NK-92 (cell line): Measurements from ENCODE around the gene PLAAT1.

Experiments used
- DNase-seq: peaks from one replicate; lab custom pipeline; 2025; ENCODE audit not compliant: unreplicated experiment; lab: John Stamatoyannopoulos, UW

The PLAAT1 gene

DNA sequence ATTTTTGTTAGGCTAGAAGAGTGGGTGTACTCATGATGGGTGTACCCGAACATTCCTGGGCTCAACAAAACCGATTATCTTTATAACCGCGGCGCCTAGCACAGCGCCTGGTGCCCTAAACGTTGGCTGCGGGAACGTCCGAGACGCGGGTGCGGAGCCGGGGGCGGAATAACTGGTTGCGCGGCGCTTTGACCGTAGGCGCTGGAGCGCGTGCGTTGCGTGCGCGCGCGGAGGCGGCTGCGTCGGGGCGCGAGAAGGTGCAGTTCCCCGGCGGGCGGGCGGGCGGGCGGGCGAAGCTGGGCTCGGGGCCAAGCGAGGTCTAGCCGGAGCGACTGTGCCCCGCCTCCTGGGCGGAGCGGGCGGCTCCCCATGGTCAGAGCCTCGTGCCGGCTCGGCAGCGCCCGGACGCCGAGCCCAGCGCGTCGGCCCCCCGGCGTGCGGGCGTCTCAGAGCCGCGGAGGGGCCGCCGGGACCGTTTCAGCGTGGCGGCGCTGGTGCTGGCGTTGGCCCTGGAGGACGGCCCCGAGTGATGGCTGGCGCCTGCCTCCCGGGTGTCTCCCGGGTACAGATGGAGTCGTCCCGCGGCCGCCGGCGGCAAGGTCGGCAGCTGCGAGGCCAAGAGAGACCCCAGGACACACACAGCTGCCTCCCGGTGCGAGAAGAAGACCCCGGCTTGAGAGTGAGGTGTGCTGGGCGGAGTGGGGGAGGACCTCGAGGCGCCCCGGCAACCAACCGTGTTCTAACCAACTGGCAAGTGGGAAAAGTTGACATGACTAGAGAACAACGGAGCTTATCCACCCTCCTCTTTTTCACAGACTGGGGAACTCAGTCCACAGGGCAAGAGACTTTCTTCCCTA lies at the start of gene PLAAT1:
Gene PLAAT1, plus strand, starts transcription at position 373 of the 857 bp plus-strand sequence. CDS start 14,429 bp downstream, outside the sequence.
- DNase-seq = no peak

DNA sequence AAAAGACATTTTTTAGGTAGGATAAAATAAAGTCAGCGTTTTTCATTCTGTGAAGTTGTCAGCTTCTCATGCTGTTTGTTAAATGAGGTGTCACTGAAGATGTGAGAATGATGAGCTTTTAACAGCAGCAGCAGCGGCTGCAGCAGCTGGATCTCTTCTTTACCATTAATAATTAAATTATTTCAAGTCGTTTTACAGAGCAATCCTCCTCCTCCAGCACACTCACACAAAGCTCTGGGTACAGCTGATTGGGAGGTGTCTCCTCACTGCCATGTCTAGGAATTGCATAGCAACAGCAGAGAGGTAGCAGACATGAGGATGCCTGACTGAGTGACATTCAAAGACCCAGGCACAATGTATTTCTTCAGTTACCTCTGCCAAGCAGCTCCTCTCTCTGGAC lies 46.7 kb upstream of the PLAAT1 start:
- no peak for DNase-seq

DNA sequence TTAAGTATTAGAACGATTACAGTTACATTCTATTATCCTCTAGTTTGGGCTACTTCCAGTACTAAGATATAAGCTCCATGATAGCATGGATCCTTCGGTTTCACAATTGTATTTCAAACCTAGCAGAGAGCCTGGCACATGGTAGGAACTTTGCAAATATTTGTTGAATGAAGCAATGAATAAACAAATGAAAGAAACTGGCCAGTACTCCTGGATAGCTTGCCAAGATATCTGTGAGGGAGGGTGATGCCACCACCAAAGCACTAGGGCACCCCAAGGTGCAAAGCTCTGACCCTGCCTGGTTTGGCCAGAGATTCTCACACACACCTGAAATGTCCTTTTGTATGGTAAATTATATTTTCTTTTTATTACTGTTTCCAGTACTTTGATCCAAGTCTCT lies 44.3 kb upstream of the PLAAT1 start:
- DNase-seq = no peak

DNA sequence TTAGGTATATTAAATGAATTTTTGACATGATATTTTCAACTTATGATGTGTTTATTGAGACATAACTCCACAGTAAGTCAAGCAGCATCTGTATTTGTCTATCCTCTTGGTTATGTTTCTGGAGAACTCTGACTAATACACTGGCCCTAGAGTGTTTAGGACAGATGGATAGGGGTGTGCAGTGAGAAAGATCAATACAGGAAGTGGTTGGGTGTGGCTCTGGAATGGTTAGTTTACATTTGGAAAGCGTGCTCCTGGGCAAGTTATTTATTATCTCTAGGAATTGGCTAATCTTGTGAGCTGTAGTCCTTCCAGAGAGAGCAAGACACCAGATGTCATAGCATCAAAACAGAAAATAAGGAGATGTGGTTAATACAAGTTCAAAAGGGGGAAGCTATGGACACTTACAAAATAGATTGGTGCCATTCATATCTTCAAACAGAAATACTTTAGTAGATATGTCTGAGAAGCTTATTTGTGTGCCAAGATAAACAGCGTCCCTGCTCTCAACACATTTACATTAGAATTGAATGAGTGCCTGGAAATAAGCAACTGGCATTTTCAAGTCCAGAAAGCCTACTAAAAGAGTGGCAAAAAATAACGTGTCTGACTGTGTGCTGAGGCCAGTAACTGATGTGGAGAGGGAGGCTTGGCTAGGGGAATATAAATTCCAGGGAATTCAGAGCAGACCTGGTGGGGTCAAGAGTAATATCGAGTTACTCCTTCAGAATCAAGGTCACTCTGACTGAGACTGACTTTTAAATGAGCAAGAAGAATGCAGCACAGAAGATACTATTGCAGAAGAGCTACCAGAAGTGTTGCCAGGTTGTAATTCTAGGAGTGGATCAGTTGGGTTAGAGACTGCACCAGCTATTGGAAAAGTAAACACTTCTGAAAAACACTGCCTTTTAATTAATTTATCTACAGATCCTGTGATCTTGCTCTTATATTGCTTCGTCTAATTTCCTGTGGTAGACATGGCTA lies 33.4 kb upstream of the PLAAT1 start:
- no peak for DNase-seq

DNA sequence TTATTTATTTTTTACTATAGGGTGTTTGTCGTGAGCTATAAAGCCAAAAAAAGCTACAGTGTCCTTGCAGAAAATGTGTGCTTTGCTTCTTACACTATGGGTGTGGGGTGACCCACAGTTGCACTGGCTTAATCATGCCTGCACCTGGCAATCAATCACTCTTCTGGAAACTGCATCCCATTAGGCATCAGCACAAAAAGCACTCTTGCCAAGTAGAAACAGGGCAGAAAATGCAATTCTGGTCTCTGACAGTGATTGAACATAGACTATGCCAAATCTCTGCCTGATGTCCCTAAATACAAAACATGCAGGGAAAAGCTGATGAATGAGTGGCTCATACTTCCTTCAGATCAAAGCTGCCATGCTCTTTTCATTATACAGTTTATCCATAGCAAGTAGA lies 30.4 kb upstream of the PLAAT1 start:
- no peak for DNase-seq

DNA sequence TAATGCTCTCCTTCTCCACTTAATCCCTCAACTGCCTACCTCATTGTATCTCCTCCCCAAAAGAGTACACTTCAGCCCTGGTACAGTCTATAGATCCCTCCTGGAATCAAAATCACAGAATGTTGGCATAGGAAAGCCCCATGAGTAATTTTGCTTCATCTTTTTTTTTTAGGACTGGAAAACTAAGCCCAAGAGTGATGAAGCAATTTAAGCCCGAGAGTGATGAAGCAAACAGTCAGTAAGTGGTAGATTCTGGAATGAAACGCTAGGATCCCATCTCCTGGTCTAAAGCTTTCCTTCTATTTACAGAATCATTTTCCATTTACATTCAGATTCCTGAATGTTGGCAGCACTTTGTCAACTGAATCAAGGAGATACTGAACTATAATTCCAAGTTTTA lies 29.8 kb upstream of the PLAAT1 start:
- no peak for DNase-seq

DNA sequence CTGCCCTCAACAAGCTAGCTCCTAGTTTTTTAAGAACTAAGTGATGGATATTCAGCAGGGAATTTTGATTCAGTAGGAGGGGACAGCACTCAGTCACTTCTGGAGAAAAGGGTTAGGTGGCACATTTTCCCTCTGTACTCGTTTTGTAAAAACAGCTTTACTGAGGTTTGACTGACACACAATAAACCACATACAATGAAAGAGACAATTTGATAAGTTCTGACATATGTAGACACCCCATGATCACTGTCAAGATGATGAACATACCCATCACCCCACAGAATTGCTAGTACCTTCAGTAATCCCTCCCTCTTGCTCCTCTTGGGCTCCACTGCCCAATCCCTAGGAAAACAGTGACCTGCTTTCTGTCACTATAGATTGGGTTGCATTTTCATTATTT lies 29.0 kb upstream of the PLAAT1 start:
- DNase-seq = no peak

DNA sequence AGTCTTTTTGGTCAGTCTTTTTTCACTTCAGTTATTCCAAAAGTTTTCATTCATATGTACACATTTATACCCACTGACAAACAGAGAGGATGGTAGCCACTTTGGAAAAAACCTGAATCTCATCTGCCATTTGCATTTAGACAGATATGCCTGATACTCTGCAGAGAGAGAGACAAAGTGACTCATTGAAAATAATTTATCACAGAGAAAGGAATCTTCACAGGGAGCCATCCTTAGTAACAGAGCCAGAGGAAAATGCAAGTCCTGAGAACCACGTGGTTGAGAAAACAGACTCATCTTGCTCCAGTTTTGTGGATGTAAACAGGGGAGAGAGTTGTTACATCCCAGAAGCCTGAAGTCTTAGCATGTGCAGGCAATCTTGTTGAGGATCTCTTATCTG lies 28.2 kb upstream of the PLAAT1 start:
- no peak for DNase-seq

DNA sequence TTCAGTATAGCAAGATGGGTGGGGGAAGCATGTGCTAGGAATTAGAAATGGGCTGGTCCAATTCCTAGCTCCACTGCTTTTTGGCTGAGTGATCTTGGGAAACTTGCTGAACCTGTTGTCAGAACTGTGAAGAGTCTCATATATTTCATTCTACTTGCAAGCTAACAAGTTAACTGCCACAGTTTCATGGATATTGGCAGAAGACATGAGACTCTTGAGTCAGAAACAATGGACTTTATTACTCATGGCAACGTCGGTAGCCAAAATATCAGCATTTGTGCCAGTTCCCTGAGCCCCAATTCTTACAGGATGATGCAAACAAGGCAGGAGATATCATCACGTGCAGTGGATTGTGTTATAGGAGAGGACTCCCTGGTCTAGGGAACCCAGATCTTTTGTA lies 26.6 kb upstream of the PLAAT1 start:
- DNase-seq = no peak

DNA sequence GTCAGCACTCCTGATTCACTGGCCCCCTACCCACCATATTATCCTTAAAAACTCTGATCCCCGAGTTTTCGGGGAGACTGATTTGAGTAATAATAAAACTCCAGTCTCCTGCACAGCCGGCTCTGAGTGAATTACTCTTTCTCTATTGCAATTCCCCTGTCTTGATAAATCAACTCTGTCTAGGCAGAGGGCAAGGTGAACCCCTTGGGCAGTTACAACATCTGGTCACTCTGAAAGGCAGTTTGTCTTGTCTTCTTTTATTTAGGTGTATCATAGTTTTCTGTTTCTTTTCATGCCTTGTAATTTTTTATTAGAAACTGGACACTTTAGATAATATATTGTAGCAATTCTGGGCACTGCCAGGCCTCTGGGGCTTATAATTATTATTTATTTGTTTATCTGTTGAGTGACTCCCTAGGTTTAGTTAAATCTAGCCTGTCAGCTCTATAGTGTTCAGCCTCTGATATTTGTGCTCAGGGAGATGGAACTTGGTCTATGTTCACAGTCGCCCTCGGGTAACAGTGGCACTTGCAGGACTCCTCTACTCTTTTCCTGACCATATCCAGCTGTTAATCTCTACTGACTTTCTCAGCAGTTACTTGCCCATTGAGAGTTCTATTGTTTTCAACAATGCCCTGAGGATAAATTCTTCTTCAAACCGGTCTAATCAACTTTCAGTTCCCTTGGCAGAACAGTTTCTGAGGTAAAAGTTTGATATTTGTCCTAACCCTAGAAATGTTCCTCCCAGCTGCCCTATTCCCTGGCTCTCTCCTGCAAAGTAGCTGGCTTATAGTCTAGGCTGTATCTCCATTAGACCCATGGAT lies 15.5 kb upstream of the PLAAT1 start:
- DNase-seq = no peak

DNA sequence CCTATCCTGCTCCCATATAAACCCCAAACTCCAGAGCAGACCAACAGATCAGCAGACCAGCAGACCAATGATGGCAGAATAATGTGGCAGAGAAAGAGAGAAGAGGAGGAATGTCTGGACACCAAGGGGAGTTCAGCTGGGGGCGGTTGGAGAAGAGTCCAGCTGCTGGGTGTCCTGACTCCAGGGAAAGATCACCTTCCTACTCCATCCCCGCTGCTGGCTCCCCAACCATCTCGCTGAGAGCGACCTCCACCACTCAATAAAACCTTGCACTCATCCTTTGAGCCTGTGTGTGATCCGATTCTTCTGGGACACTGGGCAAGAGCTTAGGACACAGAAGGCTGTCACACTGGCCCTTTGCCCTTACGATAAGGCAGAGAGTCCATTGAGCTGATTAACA lies 12.8 kb upstream of the PLAAT1 start:
- DNase-seq = no peak

DNA sequence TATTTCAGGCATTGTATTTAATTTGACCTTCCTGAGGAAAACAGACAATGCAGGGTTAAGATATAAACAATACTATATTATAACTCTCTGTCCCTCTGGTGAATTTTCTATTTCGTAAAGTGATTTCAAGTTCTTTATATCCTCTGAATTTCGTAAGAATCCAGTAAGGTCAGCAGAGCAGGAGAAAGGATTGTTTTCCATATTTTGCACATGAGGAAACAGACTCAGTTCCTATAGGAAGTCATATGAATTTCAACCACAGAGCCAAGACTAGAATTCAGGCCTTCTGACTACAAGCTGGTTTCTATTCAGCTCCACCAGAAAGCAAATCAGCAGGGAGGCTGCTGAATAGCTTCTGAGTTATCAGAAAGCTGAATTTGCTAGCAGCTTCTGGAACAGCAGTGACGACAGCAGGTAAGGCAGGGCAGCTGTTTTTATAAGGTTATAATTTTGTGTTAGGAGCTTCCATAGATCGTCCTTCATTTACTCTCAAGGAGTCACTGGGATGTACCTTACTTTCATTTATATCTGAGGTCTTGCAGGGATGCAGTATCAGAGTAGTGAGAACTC lies 11.1 kb upstream of the PLAAT1 start:
- DNase-seq = no peak

DNA sequence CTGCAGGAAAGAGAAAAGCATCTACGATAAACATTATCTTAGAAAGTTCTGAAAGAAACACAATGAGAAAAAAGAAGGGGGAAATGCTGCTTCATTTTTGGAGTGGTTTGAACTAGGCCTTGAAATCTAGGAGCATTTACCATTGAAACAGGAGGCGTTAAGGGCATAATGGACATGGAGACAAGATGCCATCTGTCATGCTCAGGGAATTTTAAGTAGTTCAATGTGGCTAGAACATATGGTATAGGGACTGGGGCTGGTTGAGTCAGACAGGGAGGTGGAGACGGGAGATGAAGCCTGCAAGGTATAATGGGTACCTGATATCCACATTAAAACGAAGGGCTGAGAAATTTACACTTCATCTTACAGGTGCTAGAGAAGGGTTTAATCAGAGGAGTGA lies 10.4 kb upstream of the PLAAT1 start:
- DNase-seq = no peak

DNA sequence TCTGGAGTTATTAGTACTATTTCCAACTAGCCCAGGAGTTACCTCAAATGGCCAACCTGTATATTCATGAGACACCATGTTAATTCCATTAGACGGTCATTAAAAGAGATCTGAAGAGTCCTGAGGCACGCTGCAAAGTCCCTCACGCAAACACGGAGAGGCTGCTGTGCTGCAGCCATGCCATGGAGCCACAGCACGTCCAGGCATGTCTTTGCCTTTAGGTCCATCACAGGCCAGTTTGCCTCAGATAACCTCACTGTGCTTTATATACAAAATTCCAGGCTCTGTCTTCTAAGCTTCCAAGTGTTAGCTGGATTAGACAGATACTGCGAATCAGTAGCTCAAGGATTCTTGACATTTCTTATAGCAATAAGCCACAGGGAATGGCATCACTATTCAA lies 9.8 kb upstream of the PLAAT1 start:
- DNase-seq = no peak

DNA sequence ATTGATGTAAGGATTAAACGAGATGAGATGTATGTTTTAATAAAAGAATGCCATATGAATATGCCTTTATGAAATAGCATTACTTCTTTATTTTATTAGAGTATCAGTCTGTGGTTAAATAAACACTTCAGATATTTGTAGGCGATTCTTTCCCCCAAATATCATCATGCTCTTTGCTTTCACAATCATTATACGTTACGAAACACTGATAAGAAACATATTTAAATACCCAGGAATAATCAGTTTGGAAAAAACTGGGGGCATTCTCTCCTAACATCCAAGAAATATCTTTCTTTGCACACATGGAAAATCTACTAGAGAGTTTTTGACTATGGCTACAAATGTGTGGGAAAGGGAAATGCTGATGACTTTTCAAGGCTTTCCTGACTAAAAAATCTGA lies 4.4 kb upstream of the PLAAT1 start:
- no peak for DNase-seq

DNA sequence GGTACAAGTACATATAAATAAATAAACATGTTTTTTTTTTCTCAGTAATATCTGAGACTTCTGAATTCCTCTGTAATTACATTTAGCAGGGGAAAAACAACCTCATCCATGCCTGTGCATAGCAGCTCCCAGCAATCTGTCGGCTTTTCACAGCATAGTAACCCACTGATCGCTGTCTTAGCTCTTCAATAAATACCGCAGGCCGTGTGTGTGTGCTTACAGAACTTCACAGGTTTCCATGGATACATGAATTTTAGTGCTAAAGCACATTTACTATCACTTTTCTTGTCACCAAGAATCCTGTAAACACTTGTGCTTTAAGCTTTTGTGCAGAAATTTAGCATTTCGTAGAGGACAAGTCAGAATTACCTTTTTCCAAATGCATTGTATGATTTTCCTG lies 4.0 kb upstream of the PLAAT1 start:
- DNase-seq = no peak

DNA sequence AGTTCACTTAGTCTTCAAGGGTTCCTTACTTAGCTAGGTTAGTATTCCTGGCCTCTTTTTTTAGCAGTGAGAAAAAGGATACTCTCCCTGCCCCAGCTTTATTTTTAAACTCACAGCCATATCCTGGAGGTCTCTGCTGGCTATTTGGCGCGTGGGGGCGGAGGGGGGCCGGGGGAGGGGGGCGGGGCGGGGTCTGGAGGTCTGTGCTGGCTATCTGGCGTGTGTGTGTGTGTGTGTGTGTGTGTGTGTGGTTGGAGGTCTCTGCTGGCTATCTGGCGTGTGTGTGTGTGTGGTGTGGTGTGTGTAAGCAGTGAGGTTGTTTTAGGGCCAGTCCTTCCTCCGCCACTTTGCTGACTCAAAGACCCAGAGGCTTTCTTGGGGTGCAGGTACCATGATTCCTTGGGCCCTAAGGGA lies 579 bp upstream of the PLAAT1 start:
- DNase-seq = no peak

DNA sequence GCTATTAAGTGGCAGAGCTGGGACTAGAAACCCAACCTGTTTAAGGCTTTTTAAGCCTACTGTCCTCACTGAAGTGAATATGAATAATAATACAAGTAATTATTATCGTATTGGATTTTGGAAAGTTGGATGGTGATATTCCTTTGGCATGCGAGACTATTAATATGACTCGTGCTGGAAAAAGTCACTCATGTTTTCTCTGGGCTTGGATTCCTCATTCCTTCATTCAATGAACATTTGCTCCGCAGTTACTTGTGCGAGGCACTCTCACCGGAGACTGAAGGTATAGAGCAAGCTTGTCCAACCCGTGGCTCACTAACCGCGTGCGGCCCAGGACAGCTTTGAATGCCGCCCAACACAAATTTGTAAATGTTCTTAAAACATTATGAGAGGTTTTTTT lies 694 bp downstream of the PLAAT1 start:
- no peak for DNase-seq

DNA sequence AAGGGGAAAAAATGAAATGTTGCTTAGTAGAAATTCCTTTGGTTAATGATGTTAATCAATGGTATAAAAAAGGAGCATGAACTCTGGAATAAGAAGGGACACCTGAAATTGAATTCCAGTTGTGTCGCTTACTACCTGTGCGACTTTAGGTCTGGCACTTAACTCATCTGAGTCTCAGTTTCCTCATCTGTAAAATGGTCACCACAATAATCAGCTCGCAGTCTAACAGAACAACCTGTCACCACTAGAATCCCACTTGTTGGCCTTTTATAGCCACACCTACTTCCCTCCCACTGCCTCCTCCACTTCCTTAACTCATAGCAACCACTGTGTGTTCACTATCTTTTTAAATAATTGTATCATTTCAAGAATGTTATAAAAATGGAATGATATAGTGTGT lies 2.5 kb downstream of the PLAAT1 start:
- no peak for DNase-seq

DNA sequence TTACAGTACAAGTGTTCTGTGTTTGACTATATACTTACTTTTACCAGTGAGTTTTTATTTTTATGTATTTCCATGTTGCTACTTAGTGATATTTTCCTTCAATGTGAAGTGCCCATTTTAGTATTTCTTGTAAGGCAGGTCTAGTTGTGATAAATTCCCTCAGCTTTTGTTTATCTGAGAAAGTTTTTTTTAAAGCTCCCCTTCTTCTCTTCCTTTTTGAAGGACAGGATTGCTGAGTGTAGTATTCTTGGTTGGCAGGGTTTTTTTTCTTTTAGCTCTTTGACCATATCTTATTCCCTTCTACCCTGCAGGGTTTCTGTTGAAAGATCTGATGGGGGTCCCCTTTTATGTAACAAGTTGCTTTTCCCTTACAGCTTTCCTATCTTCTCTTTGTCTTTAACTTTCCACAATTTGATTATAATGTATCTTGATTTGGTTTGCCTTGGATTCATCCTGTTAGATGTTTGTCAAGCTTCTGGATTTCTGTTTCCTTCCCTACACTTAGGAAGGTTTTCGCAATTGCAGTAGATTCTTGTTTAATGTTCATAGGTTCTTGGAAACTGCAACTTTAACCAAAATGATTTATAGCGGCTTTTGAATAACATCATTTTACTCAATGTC lies 7.9 kb downstream of the PLAAT1 start:
- DNase-seq = no peak
